Endothelial cell (in vitro differentiated cells): ENCODE results near the gene MLYCD. TPM values are rescaled to one million over a fixed set of nuclear protein-coding genes. Genes with fewer than 3 reads are reported as not detected.

ENCODE experiments used
- DNase-seq: peaks from one replicate; pipeline ENCODE4 v3.0.0; 2021; ENCODE audit warnings: low spot score
- H3K27ac Mint-ChIP-seq: one replicate; pipeline ENCODE4 v1.8.0; 2021; ENCODE audit warnings: mixed read lengths, inconsistent platforms; ENCODE audit not compliant: unreplicated experiment
- H3K27me3 Mint-ChIP-seq: one replicate; pipeline ENCODE4 v1.8.0; 2021; ENCODE audit warnings: mild to moderate bottlenecking, moderate library complexity, mixed read lengths, inconsistent platforms; ENCODE audit not compliant: unreplicated experiment
- H3K36me3 Mint-ChIP-seq: one replicate; pipeline ENCODE4 v1.8.0; 2021; ENCODE audit warnings: mild to moderate bottlenecking, low read depth, mixed read lengths, inconsistent platforms; ENCODE audit not compliant: unreplicated experiment
- H3K4me1 Mint-ChIP-seq: one replicate; pipeline ENCODE4 v1.8.0; 2021; ENCODE audit warnings: mild to moderate bottlenecking, mixed read lengths, inconsistent platforms; ENCODE audit not compliant: unreplicated experiment
- H3K4me3 Mint-ChIP-seq: one replicate; pipeline ENCODE4 v1.8.0; 2021; ENCODE audit warnings: mild to moderate bottlenecking, mixed read lengths, inconsistent platforms; ENCODE audit not compliant: unreplicated experiment
- H3K9me3 Mint-ChIP-seq: one replicate; pipeline ENCODE4 v1.8.0; 2021; ENCODE audit warnings: mixed read lengths, inconsistent platforms; ENCODE audit not compliant: unreplicated experiment
- CTCF ChIP-seq: fragments of 200-600 bp; sonication (generic); IDR thresholded peaks from one replicate; pipeline ENCODE4 v1.5.0; 2021; ENCODE audit warnings: antibody characterized with exemption; ENCODE audit not compliant: unreplicated experiment
- total RNA-seq: library from RNA; stranded (reverse); fragmentation: NEBNext Ultra II Directional; extraction: Animal tissue kit (Norgen Biotek cat#: 25700); gene quantifications from one replicate; pipeline ENCODE4 v1.2.1, GENCODE V29; 2021; ENCODE audit not compliant: unreplicated experiment

The MLYCD gene
- total RNA-seq, 1 donor from 2014 or later, result 3.0 TPM

- no peaks in the 10 kb centered on the region for H3K9me3 Mint-ChIP-seq
- no peak overlapping the region for H3K4me3 Mint-ChIP-seq
- TF ChIP-seq CTCF, result no peak
- H3K36me3 Mint-ChIP-seq, result no peaks in the 10 kb centered on the region
- no peak overlapping the region for H3K27ac Mint-ChIP-seq
- no peak for DNase-seq
- peaks cover 7% of the 10 kb centered on the region for H3K27me3 Mint-ChIP-seq
- peaks cover 9% of the 10 kb centered on the region for H3K4me1 Mint-ChIP-seq
Observed at GRCh38 chr16:83901101-83901500, 2.2 kb downstream of the MLYCD start.

- peaks cover 4% of the 10 kb centered on the region for H3K27me3 Mint-ChIP-seq
- no peaks in the 10 kb centered on the region for H3K36me3 Mint-ChIP-seq
- TF ChIP-seq CTCF, result no peak
- H3K9me3 Mint-ChIP-seq, result no peaks in the 10 kb centered on the region
- no peak overlapping the region for H3K27ac Mint-ChIP-seq
- no peak for DNase-seq
- H3K4me3 Mint-ChIP-seq, result no peak overlapping the region
- H3K4me1 Mint-ChIP-seq, result peaks cover 6% of the 10 kb centered on the region
Observed at GRCh38 chr16:83903751-83904150, 4.8 kb downstream of the MLYCD start.

GRCh38 chr16:83906683-83907082 is 7.8 kb downstream of the MLYCD start:
- no peak for TF ChIP-seq CTCF
- Mint-ChIP-seq H3K4me3 (no peak overlapping the region), H3K36me3 (no peaks in the 10 kb centered on the region)

GRCh38 chr16:83907111-83907510 is 8.2 kb downstream of the MLYCD start:
- H3K4me1 Mint-ChIP-seq, result no peaks in the 10 kb centered on the region
- no peak overlapping the region for H3K27ac Mint-ChIP-seq
- H3K36me3 Mint-ChIP-seq, result no peaks in the 10 kb centered on the region
- peaks cover 2% of the 10 kb centered on the region for H3K27me3 Mint-ChIP-seq
- H3K9me3 Mint-ChIP-seq, result no peaks in the 10 kb centered on the region
- DNase-seq, result no peak
- no peak for TF ChIP-seq CTCF
- H3K4me3 Mint-ChIP-seq, result no peak overlapping the region

More at GRCh38 chr16:83906683-83907082, 7.8 kb downstream of the MLYCD start:
- H3K9me3 Mint-ChIP-seq, result no peaks in the 10 kb centered on the region
- H3K27ac Mint-ChIP-seq, result no peak overlapping the region
- H3K4me1 Mint-ChIP-seq, result no peaks in the 10 kb centered on the region
- H3K27me3 Mint-ChIP-seq, result peaks cover 3% of the 10 kb centered on the region
- no peak for DNase-seq

GRCh38 chr16:83907631-83908250 is 8.8 kb downstream of the MLYCD start:
- Mint-ChIP-seq H3K36me3 (no peaks in the 10 kb centered on the region), H3K27me3 (peaks cover 3% of the 10 kb centered on the region), H3K4me1 (no peaks in the 10 kb centered on the region), H3K9me3 (no peaks in the 10 kb centered on the region), H3K27ac (no peak overlapping the region), H3K4me3 (no peak overlapping the region)
- TF ChIP-seq CTCF, result no peak
- DNase-seq, result no peak
